Stomach (tissue), 4 donors: ENCODE results near the gene MYLK2.

Experiments
- EP300 ChIP-seq: sonication (generic); formaldehyde crosslinking; IDR thresholded peaks from one replicate; pipeline ENCODE4 v1.6.1; 2017; ENCODE audit warnings: antibody characterized with exemption
- TF ChIP-seq, protein P1 (sequence below), 7 experiments: fragments of 450-650 bp in 4 of 7; fragments of 200-600 bp in 3 of 7; sonication (generic) in 3 of 7; IDR thresholded peaks; one replicate each; pipeline ENCODE4 v1.5.1; 2016 to 2019; ENCODE audit warnings: antibody characterized with exemption in 7 of 7, control low read depth in 2 of 7, mild to moderate bottlenecking in 1 of 7

DNA sequence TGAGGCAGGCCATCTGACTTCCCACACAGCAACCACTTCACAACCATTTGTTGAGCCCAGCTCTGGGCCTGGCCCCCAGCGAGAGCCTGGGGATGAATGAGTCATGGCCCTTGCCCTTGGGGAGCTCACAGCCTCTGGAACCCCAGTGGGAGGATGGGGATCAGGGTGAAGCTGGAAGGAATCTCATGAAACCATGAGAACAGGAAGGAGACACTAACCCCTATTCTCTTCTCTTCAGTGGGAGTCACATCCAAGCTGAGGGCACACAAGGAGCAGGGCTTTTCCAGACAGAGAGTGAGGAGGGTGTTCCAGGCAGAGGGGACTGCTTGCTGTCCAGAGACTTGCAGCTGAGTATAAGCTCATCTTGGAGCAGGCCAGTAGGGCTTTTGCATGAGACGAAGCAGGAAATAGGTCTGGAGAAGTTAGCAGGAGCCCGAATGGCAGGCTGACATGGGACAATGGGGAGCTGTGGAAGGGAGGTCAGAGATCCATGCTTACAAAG lies 18.8 kb downstream of the MYLK2 start:
- no peak for TF ChIP-seq EP300
- TF ChIP-seq, protein P1, sequence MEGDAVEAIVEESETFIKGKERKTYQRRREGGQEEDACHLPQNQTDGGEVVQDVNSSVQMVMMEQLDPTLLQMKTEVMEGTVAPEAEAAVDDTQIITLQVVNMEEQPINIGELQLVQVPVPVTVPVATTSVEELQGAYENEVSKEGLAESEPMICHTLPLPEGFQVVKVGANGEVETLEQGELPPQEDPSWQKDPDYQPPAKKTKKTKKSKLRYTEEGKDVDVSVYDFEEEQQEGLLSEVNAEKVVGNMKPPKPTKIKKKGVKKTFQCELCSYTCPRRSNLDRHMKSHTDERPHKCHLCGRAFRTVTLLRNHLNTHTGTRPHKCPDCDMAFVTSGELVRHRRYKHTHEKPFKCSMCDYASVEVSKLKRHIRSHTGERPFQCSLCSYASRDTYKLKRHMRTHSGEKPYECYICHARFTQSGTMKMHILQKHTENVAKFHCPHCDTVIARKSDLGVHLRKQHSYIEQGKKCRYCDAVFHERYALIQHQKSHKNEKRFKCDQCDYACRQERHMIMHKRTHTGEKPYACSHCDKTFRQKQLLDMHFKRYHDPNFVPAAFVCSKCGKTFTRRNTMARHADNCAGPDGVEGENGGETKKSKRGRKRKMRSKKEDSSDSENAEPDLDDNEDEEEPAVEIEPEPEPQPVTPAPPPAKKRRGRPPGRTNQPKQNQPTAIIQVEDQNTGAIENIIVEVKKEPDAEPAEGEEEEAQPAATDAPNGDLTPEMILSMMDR (IDR thresholded peaks at IDR 0.05): no peak
